Measurements from ENCODE around the gene STAP2.
"Not testable (repeated sequence)": the region's sequence is repeated elsewhere in the genome, so short reads cannot be mapped to it uniquely, and the experiment has no call there.

The STAP2 gene

DNA sequence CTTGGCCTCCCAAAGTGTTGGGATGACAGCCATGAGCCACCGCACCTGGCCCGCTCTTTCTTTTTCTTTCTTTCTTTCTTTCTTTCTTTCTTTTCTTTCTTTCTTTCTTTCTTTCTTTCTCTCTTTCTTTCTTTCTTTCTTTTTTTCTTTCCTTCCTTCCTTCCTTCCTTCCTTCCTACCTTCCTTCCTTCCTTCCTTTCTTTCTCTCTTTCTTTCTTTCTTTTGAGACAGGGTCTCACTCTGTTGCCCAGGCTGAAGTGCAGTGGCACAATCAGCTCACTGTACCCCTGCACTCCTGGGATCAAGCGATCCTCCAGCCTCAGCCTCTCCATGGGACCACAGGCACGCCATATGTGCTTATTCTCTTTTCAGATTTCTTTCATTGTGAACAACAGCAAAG is 52.5 kb downstream of the STAP2 start:
- H3K27me3 Mint-ChIP-seq: peaks cover 10% of the 10 kb centered on the region
- H3K9me3 Mint-ChIP-seq, ATAC-seq, H3K4me1 Mint-ChIP-seq, H3K27ac Mint-ChIP-seq, DNase-seq, H3K4me3 Mint-ChIP-seq: not testable (repeated sequence)

DNA sequence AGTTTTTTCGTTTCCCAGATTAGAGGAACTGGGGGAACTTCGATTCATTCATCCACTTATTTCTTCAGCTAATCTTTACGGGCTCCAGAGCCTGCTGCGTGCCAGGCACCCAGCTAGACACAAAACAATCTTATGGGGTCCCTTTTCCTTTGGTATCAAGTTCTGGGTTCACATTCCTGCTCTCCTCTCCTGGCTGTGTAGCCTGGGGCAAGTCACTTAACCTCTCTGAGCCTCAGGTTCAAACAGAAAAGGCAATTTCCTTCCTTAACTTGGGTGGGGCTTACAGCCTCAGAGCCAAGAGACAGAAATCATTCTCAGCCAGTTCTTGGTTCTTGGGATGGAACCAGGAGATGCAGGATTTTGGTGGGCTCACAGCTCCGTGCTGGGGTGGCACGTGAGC is 53.7 kb downstream of the STAP2 start:
- DNase-seq (no peak), ATAC-seq (no peak)
- peaks cover 22% of the 10 kb centered on the region for H3K27me3 Mint-ChIP-seq
- H3K9me3 Mint-ChIP-seq: no peaks in the 10 kb centered on the region
- H3K27ac Mint-ChIP-seq: no peak overlapping the region
- H3K4me3 Mint-ChIP-seq: no peak overlapping the region
- H3K4me1 Mint-ChIP-seq: peaks cover 2% of the 10 kb centered on the region

DNA sequence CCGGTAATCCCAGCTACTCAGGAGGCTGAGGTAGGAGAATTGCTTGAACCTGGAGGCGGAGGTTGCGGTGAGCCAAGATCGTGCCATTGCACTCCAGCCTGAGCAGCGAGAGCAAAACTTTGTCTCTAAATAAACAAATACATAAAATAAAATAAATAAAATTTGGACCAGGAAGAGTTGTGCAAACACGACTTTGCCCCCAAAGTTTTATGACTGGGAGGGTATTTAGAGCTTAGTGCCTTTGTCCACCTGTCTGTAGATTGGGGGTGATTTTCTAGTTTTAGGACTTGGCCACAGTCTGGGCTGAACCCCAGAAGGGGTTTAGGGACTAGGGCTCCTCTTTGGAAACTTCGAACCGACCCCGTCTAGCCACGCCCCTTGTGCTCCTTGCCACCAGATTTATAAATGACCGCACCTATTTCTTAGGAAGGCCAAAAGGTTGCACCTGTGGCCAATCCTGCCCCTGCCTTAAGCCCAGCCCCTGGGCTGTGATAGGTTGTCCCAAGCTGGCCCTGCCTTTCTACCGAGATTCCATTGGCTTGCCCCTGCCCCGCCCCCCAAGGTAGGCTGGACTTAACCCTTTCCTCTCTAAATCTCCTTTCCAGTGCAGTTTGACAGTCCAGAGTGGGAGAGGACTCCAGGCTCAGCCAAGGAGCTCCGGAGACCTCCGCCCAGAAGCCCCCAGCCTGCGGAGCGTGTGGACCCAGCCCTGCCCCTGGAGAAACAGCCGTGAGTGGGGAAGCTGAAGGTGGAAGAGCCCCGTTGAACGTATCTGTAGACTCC is 54.3 kb downstream of the STAP2 start:
- Mint-ChIP-seq H3K27ac (no peak overlapping the region), H3K4me1 (peaks cover 7% of the 10 kb centered on the region), H3K9me3 (no peaks in the 10 kb centered on the region), H3K27me3 (peaks cover 28% of the 10 kb centered on the region), H3K4me3 (no peak overlapping the region)
- ATAC-seq: no peak
- DNase-seq: no peak

DNA sequence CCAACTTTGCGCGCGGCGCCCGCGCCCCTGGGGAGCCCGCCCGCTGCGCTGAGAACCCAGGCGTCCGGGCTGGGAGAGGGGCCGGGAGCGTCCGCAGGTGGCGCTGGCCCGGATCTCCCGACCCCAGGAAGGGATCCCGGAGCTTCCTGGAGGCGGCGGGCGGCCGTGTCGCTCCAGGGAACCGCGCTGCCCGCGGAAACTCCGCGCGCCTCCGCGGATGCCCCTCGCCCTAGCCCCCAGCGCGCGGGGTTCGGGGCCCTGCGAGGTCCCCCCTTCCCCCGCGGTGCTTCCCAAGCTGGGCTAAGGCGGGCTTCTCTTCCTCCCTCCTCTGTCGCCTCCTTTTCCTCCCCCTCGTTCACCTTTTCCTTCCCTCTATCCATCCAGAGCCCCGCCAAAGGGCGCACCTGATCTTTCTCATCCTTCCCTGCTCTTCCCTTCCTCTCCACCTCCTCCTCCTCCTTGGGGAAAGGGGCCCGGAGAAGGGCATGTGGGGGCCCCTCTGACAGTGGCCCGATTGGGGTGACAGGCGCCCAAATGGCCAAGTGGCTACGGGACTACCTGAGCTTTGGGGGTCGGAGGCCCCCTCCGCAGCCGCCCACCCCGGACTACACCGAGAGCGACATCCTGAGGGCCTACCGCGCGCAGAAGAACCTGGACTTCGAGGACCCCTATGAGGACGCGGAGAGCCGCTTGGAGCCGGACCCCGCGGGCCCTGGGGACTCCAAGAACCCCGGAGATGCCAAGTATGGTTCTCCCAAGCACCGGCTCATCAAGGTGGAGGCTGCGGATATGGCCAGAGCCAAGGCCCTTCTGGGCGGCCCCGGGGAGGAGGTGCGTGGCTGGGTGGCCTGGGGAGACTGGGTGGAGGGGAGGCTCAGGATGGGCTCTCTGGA is 58.9 kb downstream of the STAP2 start:
- H3K27ac Mint-ChIP-seq: no peak overlapping the region
- H3K27me3 Mint-ChIP-seq: peaks cover 40% of the 10 kb centered on the region
- ATAC-seq (peak; percentile 52), DNase-seq (no peak)
- no peaks in the 10 kb centered on the region for H3K9me3 Mint-ChIP-seq
- peaks cover 7% of the 10 kb centered on the region for H3K4me1 Mint-ChIP-seq
- H3K4me3 Mint-ChIP-seq: peak overlapping the region; percentile 80 to 83

DNA sequence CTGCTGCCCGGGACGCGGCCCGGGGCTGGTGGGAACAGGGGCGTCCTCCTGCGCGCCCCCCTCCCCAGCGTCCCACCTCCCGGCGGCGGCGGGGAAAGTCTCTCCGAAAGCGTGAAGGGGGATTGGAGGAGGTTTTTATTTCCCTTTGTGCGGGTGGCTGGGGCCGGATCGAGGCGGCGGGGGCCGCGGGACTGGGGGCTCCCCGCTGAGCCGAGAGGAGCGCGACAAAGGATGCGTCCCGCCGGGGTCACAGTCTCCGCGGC is 59.4 kb downstream of the STAP2 start:
- DNase-seq (no peak), ATAC-seq (no peak)
- Mint-ChIP-seq H3K27me3 (peaks cover 40% of the 10 kb centered on the region), H3K27ac (no peak overlapping the region), H3K9me3 (no peaks in the 10 kb centered on the region), H3K4me3 (no peak overlapping the region), H3K4me1 (peaks cover 7% of the 10 kb centered on the region)

DNA sequence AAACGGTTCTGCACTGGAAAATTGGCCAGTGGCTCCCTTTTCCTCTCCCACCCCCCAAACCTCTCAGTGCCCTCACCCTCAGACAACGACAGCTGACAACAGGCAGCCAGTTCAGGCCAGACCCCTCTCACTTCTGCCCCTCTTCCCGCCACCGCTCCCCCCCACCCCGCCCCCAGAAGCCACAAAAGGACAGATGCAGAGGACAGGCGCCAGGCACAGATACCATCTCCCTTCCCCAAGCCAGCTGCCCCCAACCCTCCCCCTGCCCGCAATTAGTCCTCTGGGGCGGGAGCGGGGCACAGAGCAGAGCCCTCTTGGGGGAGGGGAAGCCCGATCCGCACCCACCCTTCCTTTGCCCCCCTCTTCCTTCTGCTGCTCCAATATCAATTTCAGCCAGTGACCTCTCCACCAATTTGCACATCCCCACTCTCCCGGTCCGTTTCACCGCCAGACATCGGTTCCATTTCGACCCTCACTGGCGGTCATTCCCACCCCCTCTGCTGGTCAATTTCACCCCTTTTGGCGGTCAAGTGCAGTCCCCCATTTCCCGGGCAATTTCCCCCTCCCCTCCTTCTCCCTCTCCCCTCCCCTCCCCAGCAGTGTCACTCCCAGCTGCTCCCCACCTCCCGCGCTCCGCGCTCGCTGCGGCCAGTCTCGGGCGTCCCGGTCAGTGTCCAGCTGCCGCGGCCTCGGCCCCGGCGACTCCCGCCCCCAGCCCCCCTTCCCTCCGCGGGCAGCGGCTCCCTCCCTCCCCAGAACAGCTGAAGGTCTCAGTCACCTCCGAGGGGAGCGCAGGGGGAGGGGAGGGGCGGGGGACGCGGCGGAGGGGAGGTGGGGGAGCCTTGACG is 60.0 kb downstream of the STAP2 start, which contains the start of gene SHD:
Gene SHD (plus strand): TSS at position 848 of the 848 bp plus-strand sequence. CDS start 798 bp downstream, outside the sequence.
- H3K27ac Mint-ChIP-seq: no peak within 1 kb of the TSS
- peak within 1 kb of the TSS; percentile 80 to 83 for H3K4me3 Mint-ChIP-seq
- ATAC-seq (no peak), DNase-seq (no peak)
- H3K27me3 Mint-ChIP-seq: peaks cover 40% of the 10 kb centered on the region
- peaks cover 7% of the 10 kb centered on the region for H3K4me1 Mint-ChIP-seq
- H3K9me3 Mint-ChIP-seq: no peaks in the 10 kb centered on the region

DNA sequence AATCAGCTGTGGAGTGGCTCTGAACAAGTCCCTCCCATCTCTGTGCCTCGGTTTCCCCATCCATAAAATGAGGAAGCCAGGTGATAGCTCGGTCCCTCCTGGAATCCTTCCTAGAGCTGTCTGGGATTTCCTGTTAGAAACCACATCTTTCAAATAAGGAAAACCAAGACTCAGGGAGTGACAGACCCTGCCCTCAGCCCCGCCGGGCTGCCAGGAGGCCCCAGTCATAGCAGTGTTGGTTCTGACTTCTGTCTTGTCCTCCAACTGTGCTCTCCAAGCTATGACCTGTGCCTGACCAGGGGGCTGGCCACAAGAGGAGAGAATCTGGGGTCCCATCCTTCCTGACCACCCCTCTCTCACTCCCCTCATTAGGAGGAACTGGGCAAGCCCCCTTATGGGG is 60.6 kb downstream of the STAP2 start:
- Mint-ChIP-seq H3K27ac (no peak overlapping the region), H3K9me3 (no peaks in the 10 kb centered on the region), H3K27me3 (peaks cover 40% of the 10 kb centered on the region), H3K4me3 (no peak overlapping the region), H3K4me1 (peaks cover 7% of the 10 kb centered on the region)
- DNase-seq: no peak
- no peak for ATAC-seq

DNA sequence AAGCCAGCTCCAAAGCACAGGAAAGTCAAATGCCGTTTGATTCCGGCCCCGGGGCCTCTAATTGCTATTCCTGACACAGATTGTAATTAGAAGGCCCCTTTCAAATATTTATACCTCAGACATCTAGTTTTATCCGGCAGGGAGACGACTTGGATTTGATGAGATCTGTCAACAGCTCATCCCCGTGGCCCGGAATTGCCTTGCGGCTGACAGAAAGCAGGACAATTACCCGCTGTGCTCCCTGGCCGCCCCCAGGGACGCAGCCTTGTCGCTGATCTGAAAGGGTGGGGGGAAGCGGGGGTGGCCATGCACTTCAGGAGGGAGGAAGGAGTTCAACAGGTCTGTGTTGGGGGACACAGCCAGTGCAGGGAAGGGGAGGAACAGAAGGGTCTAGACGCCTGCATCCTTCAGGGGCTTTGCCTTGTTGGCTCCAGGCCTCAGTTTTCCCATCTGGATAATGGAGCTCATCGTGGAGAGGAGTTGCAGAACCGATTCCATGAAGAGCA is 61.4 kb downstream of the STAP2 start:
- peaks cover 40% of the 10 kb centered on the region for H3K27me3 Mint-ChIP-seq
- no peak overlapping the region for H3K4me3 Mint-ChIP-seq
- DNase-seq: no peak
- no peak for ATAC-seq
- H3K9me3 Mint-ChIP-seq: no peaks in the 10 kb centered on the region
- H3K27ac Mint-ChIP-seq: no peak overlapping the region
- H3K4me1 Mint-ChIP-seq: peaks cover 7% of the 10 kb centered on the region

DNA sequence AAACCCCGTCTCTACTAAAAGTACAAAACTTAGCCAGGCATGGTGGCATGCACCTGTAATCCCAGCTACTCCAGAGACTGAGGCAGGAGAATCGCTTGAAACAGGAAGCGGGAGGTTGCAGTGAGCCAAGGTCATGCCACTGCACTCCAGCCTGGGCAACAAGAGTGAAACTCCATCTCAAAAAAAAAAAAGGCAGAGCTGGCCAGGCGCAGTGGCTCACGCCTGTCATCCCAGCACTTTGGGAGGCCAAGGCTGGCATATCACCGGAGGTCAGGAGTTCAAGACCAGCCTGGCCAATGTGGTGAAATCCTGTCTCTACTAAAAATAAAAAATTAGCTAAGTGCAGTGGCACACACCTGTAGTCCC is 64.3 kb downstream of the STAP2 start:
- not testable (repeated sequence) for H3K9me3 Mint-ChIP-seq, DNase-seq, ATAC-seq, H3K27ac Mint-ChIP-seq, H3K4me3 Mint-ChIP-seq, H3K4me1 Mint-ChIP-seq
- H3K27me3 Mint-ChIP-seq: peaks cover 12% of the 10 kb centered on the region
